Mesendoderm (in vitro differentiated cells): ENCODE data around the gene CDH8. TPM values are rescaled to one million over a fixed set of nuclear protein-coding genes. Genes with fewer than 3 reads are reported as not detected.

Experiments
- DNase-seq: peaks from one replicate; pipeline ENCODE4 v3.0.0; 2013
- H2AK5ac ChIP-seq: 2 replicates; pipeline ENCODE4 v1.6.1; 2013; ENCODE audit warnings: low read length, inconsistent platforms
- H2BK120ac ChIP-seq: 2 replicates; pipeline ENCODE4 v1.6.1; 2013; ENCODE audit warnings: low read depth, mild to moderate bottlenecking, low read length, moderate library complexity, mixed read lengths
- H2BK15ac ChIP-seq: replicated peaks from 2 replicates; pipeline ENCODE4 v1.6.1; 2013; ENCODE audit warnings: low read depth, mild to moderate bottlenecking, moderate library complexity
- H2BK5ac ChIP-seq: 2 replicates; pipeline ENCODE4 v1.6.1; 2013; ENCODE audit warnings: low read length, inconsistent platforms
- H3K18ac ChIP-seq: 2 replicates; pipeline ENCODE4 v1.6.1; 2013; ENCODE audit warnings: mild to moderate bottlenecking, low read length, mixed read lengths
- H3K23ac ChIP-seq: one replicate; pipeline ENCODE4 v1.6.1; 2013; ENCODE audit warnings: low read length
- H3K27ac ChIP-seq: 2 replicates; pipeline ENCODE4 v1.5.1; 2013; ENCODE audit warnings: low read depth, mild to moderate bottlenecking, inconsistent platforms, low read length, moderate library complexity
- H3K27me3 ChIP-seq: 2 replicates; pipeline ENCODE4 v1.6.1; 2013; ENCODE audit warnings: low read length, control low read depth, mild to moderate bottlenecking, inconsistent platforms; ENCODE audit not compliant: insufficient read depth, poor library complexity
- H3K36me3 ChIP-seq: 2 replicates; pipeline ENCODE4 v1.6.1; 2013; ENCODE audit warnings: low read length, inconsistent platforms; ENCODE audit not compliant: control insufficient read depth, insufficient read depth
- H3K4ac ChIP-seq: one replicate; pipeline ENCODE4 v1.6.1; 2013; ENCODE audit warnings: low read depth, mild to moderate bottlenecking, low read length, moderate library complexity
- H3K4me1 ChIP-seq: 2 replicates; pipeline ENCODE4 v1.6.1; 2013; ENCODE audit warnings: low read depth, low read length, inconsistent platforms; ENCODE audit not compliant: control insufficient read depth
- H3K4me2 ChIP-seq: 2 replicates; pipeline ENCODE4 v1.6.1; 2013; ENCODE audit warnings: low read length
- H3K4me3 ChIP-seq: 2 replicates; pipeline ENCODE4 v1.5.1; 2013; ENCODE audit warnings: mild to moderate bottlenecking, low read length
- H3K56ac ChIP-seq: one replicate; pipeline ENCODE4 v1.6.1; 2013; ENCODE audit warnings: low read length
- H3K79me1 ChIP-seq: 2 replicates; pipeline ENCODE4 v1.6.1; 2013; ENCODE audit warnings: low read length, inconsistent platforms
- H3K79me2 ChIP-seq: 2 replicates; pipeline ENCODE4 v1.6.1; 2013; ENCODE audit warnings: mild to moderate bottlenecking, low read length; ENCODE audit not compliant: control insufficient read depth, insufficient read depth
- H3K9ac ChIP-seq: 2 replicates; pipeline ENCODE4 v1.6.1; 2013; ENCODE audit warnings: low read length, inconsistent platforms
- H4K5ac ChIP-seq: one replicate; pipeline ENCODE4 v1.6.1; 2013; ENCODE audit warnings: low read length
- H4K8ac ChIP-seq: one replicate; pipeline ENCODE4 v1.6.1; 2013; ENCODE audit warnings: low read depth, mild to moderate bottlenecking, control low read depth, low read length, moderate library complexity
- WGBS: extraction: QIAGEN DNeasy Blood & Tissue Kit; methylation state at CpG from one replicate; pipeline ENCODE4 v1.1.7; 2013; ENCODE audit warnings: low lambda C conversion rate, missing lambda C conversion rate; ENCODE audit not compliant: insufficient coverage; ENCODE audit errors: extremely low coverage; 5-methylcytosine and 5-hydroxymethylcytosine counted together
- polyA plus RNA-seq, 2 experiments: library from polyadenylated mRNA; stranded (reverse); fragments of 200-250 nt; gene quantifications; one replicate each; pipeline ENCODE4 v1.2.3, GENCODE V29; 2013

CDH8 gene
- polyA plus RNA-seq (2013, experiment 1 of 2): 2.6 TPM
- polyA plus RNA-seq (2013, experiment 2 of 2): 3.7 TPM

- no peak within 1 kb of the TSS for H2BK5ac ChIP-seq
- peak within 1 kb of the TSS; percentile 14 for H3K4me3 ChIP-seq
- H2BK120ac ChIP-seq: no peak within 1 kb of the TSS
- no peaks in the 10 kb centered on the region for H3K79me2 ChIP-seq
- H3K36me3 ChIP-seq: no peaks in the 10 kb centered on the region
- no peak within 1 kb of the TSS for H3K4ac ChIP-seq
- H2AK5ac ChIP-seq: no peak within 1 kb of the TSS
- H4K5ac ChIP-seq: no peak within 1 kb of the TSS
- no peak within 1 kb of the TSS for H3K23ac ChIP-seq
- H2BK15ac ChIP-seq: no peak within 1 kb of the TSS
- peaks cover 7% of the 10 kb centered on the region for H3K27me3 ChIP-seq
- no peaks in the 10 kb centered on the region for H3K4me1 ChIP-seq
- peak; percentile 75 for DNase-seq
- no peak within 1 kb of the TSS for H4K8ac ChIP-seq
- no peak within 1 kb of the TSS for H3K18ac ChIP-seq
- H3K4me2 ChIP-seq: peak within 1 kb of the TSS; percentile 75
- no peaks in the 10 kb centered on the region for H3K79me1 ChIP-seq
- H3K27ac ChIP-seq: no peak within 1 kb of the TSS
- H3K9ac ChIP-seq: peak within 1 kb of the TSS; percentile 52
- peak within 1 kb of the TSS; percentile 59 for H3K56ac ChIP-seq
- WGBS: no CpG with 5 or more reads among the region's 60 CpGs
Observed at GRCh38 chr16:62036101-62036801, at the start of gene CDH8. Gene CDH8 (minus strand): TSS chr16:62036438. CDS start chr16:62021403, 15,035 bp downstream.

DNA sequence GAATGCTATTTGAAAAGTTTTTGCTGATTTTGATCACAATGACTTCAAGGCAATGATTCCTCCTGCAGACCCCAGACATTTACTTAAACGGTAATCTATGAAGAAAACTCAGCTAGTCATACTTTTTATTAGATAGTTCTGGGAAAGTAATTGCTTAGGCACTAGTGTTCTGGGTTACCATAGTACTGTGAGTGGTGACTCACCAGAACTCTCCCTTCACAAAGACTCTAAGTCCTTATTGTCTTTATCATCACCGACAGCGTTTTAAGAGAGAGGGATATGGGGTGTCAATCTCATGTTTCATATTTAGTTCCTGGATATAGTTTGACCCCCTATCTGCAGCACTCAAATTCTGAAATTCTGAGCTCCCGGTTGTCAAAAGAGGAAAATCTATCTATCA lies 43.0 kb upstream of the CDH8 start:
- H2BK15ac ChIP-seq: no peak overlapping the region
- H3K56ac ChIP-seq: no peak overlapping the region
- no peak for DNase-seq
- H2BK5ac ChIP-seq: no peak overlapping the region
- H3K4me3 ChIP-seq: no peak overlapping the region
- no peak overlapping the region for H3K4me2 ChIP-seq
- no peak overlapping the region for H3K9ac ChIP-seq
- H3K23ac ChIP-seq: no peak overlapping the region
- H2BK120ac ChIP-seq: no peak overlapping the region
- no CpG with 5 or more reads among the region's 4 CpGs for WGBS
- H4K8ac ChIP-seq: no peak overlapping the region
- H3K4ac ChIP-seq: no peak overlapping the region
- no peaks in the 10 kb centered on the region for H3K79me1 ChIP-seq
- no peak overlapping the region for H4K5ac ChIP-seq
- H3K18ac ChIP-seq: no peak overlapping the region
- H3K27ac ChIP-seq: no peak overlapping the region
- H3K36me3 ChIP-seq: no peaks in the 10 kb centered on the region
- no peaks in the 10 kb centered on the region for H3K79me2 ChIP-seq
- no peak overlapping the region for H2AK5ac ChIP-seq
- no peaks in the 10 kb centered on the region for H3K4me1 ChIP-seq
- H3K27me3 ChIP-seq: no peaks in the 10 kb centered on the region

- Histone ChIP-seq H3K18ac (no peak overlapping the region), H3K79me1 (no peaks in the 10 kb centered on the region), H4K8ac (no peak overlapping the region), H2BK15ac (no peak overlapping the region), H3K27me3 (no peaks in the 10 kb centered on the region), H3K4me1 (no peaks in the 10 kb centered on the region), H2BK5ac (no peak overlapping the region), H3K23ac (no peak overlapping the region), H2BK120ac (no peak overlapping the region), H3K4me3 (no peak overlapping the region), H3K9ac (no peak overlapping the region), H3K79me2 (no peaks in the 10 kb centered on the region), H2AK5ac (no peak overlapping the region), H3K36me3 (no peaks in the 10 kb centered on the region), H3K27ac (no peak overlapping the region), H4K5ac (no peak overlapping the region), H3K4ac (no peak overlapping the region), H3K4me2 (no peak overlapping the region), H3K56ac (no peak overlapping the region)
- peak; percentile 77 for DNase-seq
- WGBS: no CpG with 5 or more reads among the region's 4 CpGs
Observed at GRCh38 chr16:62077998-62078397, 41.8 kb upstream of the CDH8 start.

DNA sequence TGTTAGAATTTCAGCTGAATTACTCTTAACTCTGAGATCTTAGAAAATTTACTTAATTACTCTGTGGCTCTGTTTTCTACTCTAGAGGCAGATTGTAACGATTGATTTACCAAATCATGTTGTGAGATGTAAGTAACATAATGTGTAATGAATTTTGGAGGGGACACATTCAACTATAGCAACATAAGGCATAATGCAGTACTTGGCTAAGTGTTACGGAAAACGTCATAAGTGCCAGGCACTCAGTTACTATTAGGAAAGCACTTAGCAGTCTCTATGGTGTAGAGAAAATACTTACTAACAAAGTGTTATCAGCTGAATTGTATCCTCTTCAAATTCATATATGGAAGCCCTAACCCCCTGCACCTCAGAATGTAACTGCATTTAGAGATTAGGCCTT lies 40.6 kb upstream of the CDH8 start:
- Histone ChIP-seq H4K8ac (no peak overlapping the region), H3K4ac (no peak overlapping the region), H3K18ac (no peak overlapping the region), H4K5ac (no peak overlapping the region), H3K23ac (no peak overlapping the region), H3K9ac (no peak overlapping the region), H3K4me2 (no peak overlapping the region), H3K56ac (no peak overlapping the region), H3K4me3 (no peak overlapping the region), H2AK5ac (no peak overlapping the region), H3K79me1 (no peaks in the 10 kb centered on the region), H3K27me3 (no peaks in the 10 kb centered on the region), H3K36me3 (no peaks in the 10 kb centered on the region), H3K79me2 (no peaks in the 10 kb centered on the region), H3K4me1 (no peaks in the 10 kb centered on the region), H2BK5ac (no peak overlapping the region), H3K27ac (no peak overlapping the region), H2BK15ac (no peak overlapping the region), H2BK120ac (no peak overlapping the region)
- DNase-seq: no peak
- WGBS: no CpG with 5 or more reads among the region's 3 CpGs

GRCh38 chr16:62068747-62069146 lies 32.5 kb upstream of the CDH8 start:
- no peak overlapping the region for H3K18ac ChIP-seq
- no peaks in the 10 kb centered on the region for H3K79me2 ChIP-seq
- H2BK120ac ChIP-seq: no peak overlapping the region
- no peak overlapping the region for H3K56ac ChIP-seq
- no peak overlapping the region for H3K4ac ChIP-seq
- DNase-seq: peak; percentile 44
- H4K8ac ChIP-seq: no peak overlapping the region
- H3K4me2 ChIP-seq: no peak overlapping the region
- no peaks in the 10 kb centered on the region for H3K36me3 ChIP-seq
- no peaks in the 10 kb centered on the region for H3K79me1 ChIP-seq
- H3K23ac ChIP-seq: no peak overlapping the region
- no peaks in the 10 kb centered on the region for H3K4me1 ChIP-seq
- no peak overlapping the region for H2BK15ac ChIP-seq
- no peak overlapping the region for H2BK5ac ChIP-seq
- no peak overlapping the region for H4K5ac ChIP-seq
- H3K9ac ChIP-seq: no peak overlapping the region
- no peak overlapping the region for H3K4me3 ChIP-seq
- no peak overlapping the region for H2AK5ac ChIP-seq
- no CpG with 5 or more reads among the region's 1 CpG for WGBS
- no peaks in the 10 kb centered on the region for H3K27me3 ChIP-seq
- no peak overlapping the region for H3K27ac ChIP-seq

DNA sequence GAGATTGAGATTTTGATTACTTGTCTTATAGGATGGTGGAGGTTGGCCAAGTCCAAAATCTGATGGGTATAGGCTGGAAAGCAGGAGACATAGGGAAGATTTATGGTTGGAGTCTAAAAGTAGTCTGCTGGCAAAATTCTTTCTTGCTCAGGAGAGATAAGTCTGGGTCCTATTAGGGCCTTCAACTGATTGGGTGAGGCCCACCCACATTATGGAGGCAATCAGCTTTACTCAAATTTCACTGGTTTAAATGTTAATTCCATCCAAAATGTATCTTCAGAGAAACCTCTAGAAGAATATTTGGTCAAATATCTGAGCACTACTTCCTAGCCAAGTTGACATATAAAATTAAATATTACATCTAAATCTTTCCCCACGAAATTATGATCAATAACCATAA lies 31.7 kb upstream of the CDH8 start:
- 100% methylated on average over 1 of the region's 1 CpG for WGBS
- Histone ChIP-seq H3K4me2 (no peak overlapping the region), H3K27ac (no peak overlapping the region), H4K5ac (no peak overlapping the region), H3K4ac (no peak overlapping the region), H3K27me3 (no peaks in the 10 kb centered on the region), H3K9ac (no peak overlapping the region), H3K23ac (no peak overlapping the region), H3K79me1 (no peaks in the 10 kb centered on the region), H3K4me1 (no peaks in the 10 kb centered on the region), H3K36me3 (no peaks in the 10 kb centered on the region), H2AK5ac (no peak overlapping the region), H2BK15ac (no peak overlapping the region), H3K79me2 (no peaks in the 10 kb centered on the region), H3K56ac (no peak overlapping the region), H2BK5ac (no peak overlapping the region), H3K18ac (no peak overlapping the region), H3K4me3 (no peak overlapping the region), H4K8ac (no peak overlapping the region), H2BK120ac (no peak overlapping the region)
- no peak for DNase-seq
